Suppressor macrophage treated with lipopolysaccharide for 4 hours (primary cell): ENCODE results near the gene GPR32.
"Not testable (repeated sequence)": the region's sequence is repeated elsewhere in the genome, so short reads cannot be mapped to it uniquely, and the experiment has no call there.

Experiments
- DNase-seq: peaks from one replicate; pipeline ENCODE4 v3.0.0-alpha.2; 2020

The GPR32 gene

GRCh38 chr19:50804420-50805272, 34.4 kb downstream of the GPR32 start:
- DNase-seq, result peak; percentile 99

DNA sequence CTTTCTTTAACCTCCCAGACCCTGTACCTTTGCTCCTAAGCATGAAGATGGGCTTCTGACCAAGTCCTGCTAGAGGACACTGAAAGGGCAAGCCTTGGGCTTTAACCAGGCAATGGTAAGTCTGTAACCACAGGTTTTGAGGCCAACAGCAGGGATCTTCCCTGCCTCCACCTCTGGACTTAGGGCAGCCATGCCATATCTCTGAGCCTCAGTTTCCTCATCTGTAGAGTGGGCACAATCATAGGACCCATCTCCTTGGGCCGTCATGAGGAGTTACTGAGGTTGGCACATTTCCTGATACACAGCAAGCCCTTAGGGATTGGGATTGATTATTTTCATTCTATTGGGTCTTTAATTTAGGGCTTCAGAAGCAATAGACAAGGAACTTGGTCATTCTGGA, 38.6 kb downstream of the GPR32 start:
- no peak for DNase-seq

GRCh38 chr19:50811622-50812238, 41.5 kb downstream of the GPR32 start:
- not testable (repeated sequence) for DNase-seq

GRCh38 chr19:50812474-50812873, 42.2 kb downstream of the GPR32 start:
- no peak for DNase-seq

DNA sequence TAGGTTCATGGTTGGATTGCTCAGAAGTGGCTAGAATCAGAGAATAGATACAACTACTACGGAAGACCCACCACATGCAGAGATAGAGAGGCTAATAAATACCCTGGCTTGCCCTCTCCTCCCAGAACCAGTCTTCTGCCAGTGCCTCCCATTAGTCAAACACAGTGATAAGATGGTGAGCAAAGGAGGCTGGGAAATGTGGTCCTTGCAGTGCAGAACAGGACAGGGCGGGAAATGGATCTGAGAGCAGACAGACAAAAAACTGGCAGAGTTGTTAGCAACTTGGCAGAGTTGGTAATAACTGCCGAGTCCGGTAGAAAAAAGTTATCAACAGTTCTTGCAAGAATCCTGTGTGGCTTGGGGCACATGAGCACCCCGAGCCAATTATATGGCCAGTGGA, 44.6 kb downstream of the GPR32 start:
- no peak for DNase-seq

DNA sequence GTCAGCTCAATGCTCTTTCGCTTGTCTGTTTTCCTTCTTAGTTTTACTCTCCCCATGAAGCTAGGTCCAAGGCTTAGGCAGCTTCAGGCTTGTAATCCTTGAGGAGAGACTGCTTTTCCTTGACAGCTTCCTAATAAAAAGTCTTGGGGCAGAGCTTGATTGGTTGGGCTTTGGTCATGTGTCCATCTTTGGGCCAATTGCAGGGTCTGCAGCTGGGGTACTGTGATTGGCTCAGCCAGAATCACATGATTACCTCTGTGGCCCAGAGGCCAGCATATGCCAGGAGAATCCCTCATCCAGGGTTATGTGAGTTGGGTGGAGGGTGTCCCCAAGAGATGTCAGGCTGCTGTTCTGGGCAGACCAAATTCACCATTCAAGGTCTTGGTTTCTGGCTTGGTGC, 45.2 kb downstream of the GPR32 start:
- no peak for DNase-seq

DNA sequence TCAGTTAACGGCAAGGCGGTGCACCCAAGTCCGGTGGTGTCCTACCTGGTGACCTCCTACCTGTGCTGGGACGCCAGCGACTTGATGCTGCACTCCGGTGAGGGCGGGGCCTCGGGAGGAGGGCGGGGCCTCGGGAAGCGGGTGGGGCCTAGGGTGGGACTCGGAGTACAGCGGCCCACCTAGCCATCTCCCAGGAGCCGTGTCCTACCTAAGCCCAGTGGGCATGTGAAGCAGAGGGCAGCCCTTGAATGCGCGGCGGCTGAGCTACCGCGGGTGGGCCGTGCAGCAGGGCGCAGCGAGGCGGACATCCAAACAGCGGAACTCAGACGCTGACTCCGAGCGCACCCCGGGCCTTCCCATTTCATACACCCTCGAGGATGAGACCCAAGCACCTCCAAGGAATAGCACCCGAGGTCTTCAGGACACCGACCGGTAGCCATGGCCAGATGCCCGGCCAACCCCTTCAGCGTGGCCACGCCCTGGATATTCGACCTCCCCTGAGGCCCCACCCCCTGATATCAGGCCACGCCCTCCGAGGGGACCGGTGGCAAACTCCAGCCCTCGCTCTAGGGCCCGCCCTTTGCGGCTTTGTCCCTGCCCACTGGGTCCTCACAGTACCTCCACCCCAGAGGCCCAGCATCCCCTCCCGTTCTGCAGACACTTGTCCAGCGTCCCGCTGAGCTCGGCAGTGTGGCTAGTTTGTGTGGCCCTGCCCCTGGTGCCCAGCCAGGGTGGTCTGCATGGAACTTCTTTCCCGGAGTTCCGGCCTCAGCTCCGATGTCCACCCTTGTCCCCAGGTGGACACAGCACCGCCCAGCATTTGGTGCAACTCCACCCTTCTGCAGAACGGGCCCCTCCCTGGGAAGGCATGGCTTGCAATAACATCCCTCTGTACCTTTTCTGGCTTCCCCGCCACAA, 47.9 kb downstream of the GPR32 start:
- DNase-seq, result peak; percentile 50

GRCh38 chr19:50818859-50819472, 48.7 kb downstream of the GPR32 start:
- DNase-seq, result no peak

- no peak for DNase-seq
These were observed 49.4 kb downstream of the GPR32 start for GRCh38 chr19:50819636-50820035.

DNA sequence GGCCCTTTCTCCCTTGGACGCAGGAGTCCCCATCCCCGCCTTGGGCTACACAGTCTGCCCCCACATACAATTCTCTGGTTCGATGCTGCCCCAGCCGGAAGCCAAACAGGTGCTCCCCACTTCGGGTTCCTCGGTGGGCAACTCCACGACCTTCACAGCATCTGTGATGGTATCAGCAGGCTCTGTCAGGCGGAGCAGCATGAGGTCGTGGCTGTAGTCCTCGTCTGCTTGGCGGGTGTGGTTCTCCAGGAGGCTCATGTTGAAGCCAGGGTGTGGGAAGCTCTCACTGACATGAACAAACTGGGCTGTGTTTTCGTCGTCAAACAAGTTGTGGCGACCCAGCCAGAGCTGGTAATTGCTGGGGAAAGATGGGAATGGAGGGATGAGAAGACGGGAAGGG, 49.8 kb downstream of the GPR32 start:
- no peak for DNase-seq

DNA sequence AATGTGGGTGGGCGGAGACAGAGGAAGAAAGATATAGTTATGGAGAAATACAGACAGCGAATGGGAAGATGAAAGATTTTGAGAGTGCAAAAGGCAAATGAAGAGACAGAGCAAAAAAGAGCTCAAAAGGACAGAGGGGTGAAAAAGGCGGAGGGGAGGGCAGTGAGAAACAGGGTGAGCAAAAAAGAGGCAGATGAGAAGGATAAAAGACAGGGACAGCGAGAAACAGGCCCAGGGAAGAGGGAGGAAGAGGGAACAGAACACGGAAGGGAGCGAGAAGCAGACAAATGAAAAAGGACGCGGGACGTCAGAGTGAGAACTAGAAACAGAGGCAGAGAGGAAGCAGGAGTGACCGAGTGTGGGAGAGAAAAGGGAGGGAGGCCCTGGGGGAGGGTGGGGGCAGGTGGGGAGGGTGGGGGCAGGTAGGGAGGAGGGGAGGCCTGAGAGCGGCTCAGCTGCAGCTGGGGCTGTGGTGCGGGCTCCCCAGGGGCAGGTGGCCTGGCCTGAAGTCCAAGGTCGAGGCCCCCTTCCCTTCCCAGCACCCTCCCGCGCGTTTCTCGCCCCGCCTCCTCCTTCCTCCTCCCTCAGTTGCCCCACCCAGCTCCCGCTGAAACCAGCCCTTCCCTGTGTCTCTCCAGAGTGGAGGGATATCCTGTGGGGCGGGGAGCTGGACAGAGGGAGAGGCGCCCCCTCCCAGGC, 50.4 kb downstream of the GPR32 start:
- DNase-seq, result peak; percentile 10

DNA sequence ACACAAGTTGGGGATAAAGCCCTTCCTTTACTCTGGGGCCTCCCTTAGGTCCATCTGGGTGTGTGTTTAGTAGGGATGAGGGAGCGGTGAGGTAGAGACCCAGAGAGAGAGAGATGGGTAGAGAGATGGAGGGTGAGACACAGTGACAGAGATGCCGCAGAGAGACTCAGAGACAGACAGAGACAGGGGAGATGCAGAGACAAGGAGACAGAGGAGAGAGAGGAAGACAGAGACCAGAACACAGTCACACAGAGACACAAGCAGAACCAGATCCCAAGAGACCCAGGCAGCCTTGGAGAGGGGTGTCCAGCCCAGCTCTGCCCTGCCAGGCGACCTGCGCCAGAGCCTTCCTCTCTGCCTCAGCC, 51.0 kb downstream of the GPR32 start:
- DNase-seq, result no peak
